GM12891 (cell line): Measurements from ENCODE around the gene FLAD1.

Experiments
- POLR2A ChIP-seq: IDR thresholded peaks from 2 replicates; pipeline ENCODE4 v1.6.1; 2011; ENCODE audit warnings: low read depth, low read length, control low read depth
- POLR2AphosphoS5 ChIP-seq: IDR thresholded peaks from 2 replicates; pipeline ENCODE4 v1.6.1; 2011; ENCODE audit warnings: low read depth, low read length, control low read depth

DNA sequence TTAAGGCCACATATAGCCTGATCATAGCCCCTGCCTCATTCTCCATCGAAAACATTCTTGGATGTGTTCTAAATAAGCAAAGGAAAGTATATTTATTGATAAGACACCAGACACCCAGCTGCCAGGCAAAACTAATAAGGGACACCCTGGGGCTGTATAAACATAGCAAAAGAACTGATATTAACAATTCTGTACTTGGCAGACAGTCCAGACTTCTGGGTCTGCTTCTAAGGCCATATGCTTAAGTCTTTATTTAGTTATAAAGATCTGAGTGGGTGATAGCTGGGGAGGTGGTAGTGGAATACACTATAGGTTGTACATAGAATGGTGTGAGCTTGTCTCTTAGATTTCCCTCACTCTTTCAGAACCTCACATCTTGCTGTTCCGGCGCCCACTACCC lies 4.8 kb upstream of the FLAD1 start:
- TF ChIP-seq POLR2A (no peak), POLR2AphosphoS5 (no peak)
